Uterus (tissue), 2 donors: ENCODE results near the gene DSG1.

ENCODE experiments used
- CTCF ChIP-seq, 4 experiments: fragments of 200-600 bp in 2 of 4; fragments of 450-650 bp in 2 of 4; sonication (generic) in 2 of 4; IDR thresholded peaks; one replicate each; pipeline ENCODE4 v1.5.1; 2016 to 2019; ENCODE audit warnings: antibody characterized with exemption in 4 of 4, mild to moderate bottlenecking in 2 of 4, moderate library complexity in 1 of 4
- POLR2A ChIP-seq, 2 donors: fragments of 450-650 bp; IDR thresholded peaks; one replicate each; pipeline ENCODE4 v1.6.1; 2016; ENCODE audit warnings: antibody characterized with exemption in 2 of 2, mild to moderate bottlenecking in 1 of 2, moderate library complexity in 1 of 2

- TF ChIP-seq CTCF (IDR thresholded peaks at IDR 0.05) (no peak), POLR2A (IDR thresholded peaks at IDR 0.05) (no peak)
These were observed 48.4 kb upstream of the DSG1 start for GRCh38 chr18:31269566-31269965.
